CD4-positive, alpha-beta T cell treated with Interleukin-4 for 4 hours (primary cell): ENCODE data around the gene PRUNE1.
A peak's percentile ranks its signal among the peaks of the same experiment; 100 is the strongest.

Experiments
- DNase-seq: peaks from one replicate; pipeline ENCODE4 v3.0.0-alpha.2; 2020

Gene PRUNE1

GRCh38 chr1:151008244-151009205 is at the start of gene PRUNE1:
PRUNE1 (plus strand) TSS chr1:151008449; CDS start chr1:151008633, 184 bp downstream.
- DNase-seq: peak; percentile 99

DNA sequence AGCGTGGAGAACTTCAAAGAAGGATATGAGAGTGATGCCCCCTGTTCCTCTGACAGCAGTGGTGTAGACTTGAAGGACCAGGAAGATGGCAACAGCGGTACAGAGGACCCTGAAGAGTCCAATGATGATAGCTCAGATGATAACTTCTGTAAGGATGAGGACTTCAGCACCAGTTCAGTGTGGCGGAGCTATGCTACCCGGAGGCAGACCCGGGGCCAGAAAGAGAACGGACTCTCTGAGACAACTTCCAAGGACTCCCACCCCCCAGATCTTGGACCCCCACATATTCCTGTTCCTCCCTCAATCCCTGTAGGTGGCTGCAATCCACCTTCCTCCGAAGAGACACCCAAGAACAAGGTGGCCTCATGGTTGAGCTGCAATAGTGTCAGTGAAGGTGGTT is 47.6 kb upstream of the PRUNE1 start:
- DNase-seq: no peak

DNA sequence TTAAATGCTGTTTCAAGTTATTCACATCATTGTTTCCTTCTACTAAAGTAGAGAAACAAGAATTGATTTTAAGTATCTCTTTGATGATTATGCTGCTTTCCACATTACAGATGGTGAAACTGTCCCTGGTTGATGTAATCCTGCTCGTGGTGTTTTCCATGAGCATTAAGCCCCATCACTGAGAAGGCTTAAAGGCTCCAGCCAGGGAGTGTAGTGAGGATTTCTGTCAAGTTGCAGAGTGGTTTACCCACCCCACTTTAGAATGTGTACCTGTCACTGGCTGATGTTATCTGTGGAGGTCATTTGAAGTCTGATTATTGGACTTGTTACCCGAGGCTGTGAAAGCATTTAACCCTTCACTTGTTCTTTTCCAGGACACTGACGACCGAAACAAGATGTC is 46.5 kb upstream of the PRUNE1 start:
- DNase-seq: no peak

DNA sequence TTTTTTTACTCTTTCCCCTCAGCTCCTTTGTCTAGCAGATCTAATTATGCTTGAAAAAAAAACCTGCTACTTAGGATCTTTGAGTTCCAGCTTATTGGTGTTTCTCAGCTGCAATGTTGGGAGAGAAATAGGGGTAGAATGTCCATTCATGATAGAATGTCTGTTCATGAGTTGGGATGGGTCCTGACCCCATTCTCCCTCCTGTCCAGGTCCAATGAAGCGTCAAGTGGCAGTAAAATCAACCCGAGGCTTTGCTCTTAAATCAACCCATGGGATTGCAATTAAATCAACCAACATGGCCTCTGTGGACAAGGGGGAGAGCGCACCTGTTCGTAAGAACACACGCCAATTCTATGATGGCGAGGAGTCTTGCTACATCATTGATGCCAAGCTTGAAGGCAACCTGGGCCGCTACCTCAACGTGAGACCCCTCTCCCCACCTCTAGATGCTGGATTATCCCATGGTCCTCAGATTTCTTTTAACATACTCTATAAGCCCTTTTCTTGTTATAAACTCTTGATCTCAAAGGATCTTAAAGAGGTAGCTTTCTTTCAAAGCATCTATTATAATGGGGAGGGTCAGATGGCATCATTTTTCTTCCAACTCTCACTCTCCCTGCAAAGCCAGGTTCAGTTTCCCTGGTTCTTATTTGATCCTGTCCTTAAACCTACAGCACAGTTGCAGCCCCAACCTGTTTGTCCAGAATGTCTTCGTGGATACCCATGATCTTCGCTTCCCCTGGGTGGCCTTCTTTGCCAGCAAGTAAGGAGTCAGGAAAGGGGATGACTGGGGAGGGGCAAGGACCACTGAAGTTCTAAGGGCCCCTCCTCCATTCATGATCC is 44.7 kb upstream of the PRUNE1 start:
- DNase-seq: no peak

DNA sequence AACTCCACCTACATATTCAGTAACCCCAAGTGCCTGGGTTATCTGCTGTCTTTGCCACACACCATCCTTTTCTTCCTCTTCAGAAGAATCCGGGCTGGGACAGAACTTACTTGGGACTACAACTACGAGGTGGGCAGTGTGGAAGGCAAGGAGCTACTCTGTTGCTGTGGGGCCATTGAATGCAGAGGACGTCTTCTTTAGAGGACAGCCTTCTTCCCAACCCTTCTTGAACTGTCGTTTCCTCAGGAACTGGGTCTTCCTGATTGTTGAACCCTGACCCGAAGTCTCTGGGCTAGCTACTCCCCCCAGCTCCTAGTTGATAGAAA is 44.1 kb upstream of the PRUNE1 start:
- no peak for DNase-seq

- DNase-seq: no peak
Measured at GRCh38 chr1:150965605-150966004, 42.6 kb upstream of the PRUNE1 start.

DNA sequence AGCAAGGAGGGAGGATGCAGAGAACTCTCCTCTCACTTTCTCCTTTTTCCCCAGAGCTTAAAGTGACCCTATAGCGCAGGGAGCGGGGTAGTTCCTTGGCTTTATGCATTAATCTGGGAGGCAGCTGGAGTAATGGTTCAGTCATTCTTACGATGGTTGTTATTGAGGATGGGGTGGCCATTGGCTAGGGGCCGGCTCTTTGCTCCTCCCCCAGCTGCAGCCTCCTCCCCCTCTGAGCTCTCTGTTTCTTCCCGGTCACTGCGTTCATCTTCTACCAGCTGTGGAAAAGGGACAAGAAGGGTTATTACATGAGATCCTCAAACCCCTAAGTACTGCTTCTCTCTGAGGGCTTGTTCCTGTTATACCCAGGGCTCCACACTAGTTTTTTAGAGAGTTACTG is 42.2 kb upstream of the PRUNE1 start:
- no peak for DNase-seq

DNA sequence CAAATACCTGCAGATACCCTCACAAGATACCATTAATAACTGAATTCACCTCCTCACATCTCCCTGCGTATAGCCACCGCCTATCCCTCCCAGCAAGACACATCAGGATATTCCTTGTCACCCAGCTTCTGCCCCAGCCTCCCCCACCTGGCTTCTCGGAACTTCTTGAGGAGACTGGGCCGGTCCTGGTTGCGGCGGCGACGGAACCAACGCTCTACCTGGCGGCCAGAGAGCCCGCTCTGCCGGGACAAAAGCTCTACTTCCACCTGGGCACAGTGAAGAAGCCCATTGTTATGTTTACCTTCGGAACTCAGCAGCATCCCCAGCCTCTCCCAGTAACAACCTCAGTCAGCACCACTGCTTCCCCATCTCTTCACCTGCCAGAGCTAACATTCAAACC is 40.3 kb upstream of the PRUNE1 start:
- no peak for DNase-seq

- DNase-seq: no peak
Measured at GRCh38 chr1:150968491-150968890, 39.8 kb upstream of the PRUNE1 start.

DNA sequence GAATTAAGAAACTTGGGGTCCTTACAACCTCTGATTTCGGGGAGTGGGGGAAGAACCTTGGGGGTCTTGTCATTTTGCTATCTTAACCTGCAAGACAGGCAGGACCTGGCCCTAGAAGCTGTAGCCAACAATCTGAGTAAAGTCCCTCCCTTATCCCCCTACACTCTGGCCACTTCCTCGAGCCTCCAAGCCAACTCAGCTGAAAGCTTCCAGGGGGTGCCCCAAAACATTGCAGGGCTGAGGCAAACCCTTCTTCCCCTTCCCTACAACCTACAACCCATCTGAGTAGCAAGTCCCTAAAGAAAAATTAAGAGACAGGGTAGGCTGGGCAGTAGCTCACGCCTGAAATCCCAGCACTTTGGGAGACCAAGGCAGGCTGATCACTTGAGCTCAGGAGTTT is 38.6 kb upstream of the PRUNE1 start:
- DNase-seq: no peak

DNA sequence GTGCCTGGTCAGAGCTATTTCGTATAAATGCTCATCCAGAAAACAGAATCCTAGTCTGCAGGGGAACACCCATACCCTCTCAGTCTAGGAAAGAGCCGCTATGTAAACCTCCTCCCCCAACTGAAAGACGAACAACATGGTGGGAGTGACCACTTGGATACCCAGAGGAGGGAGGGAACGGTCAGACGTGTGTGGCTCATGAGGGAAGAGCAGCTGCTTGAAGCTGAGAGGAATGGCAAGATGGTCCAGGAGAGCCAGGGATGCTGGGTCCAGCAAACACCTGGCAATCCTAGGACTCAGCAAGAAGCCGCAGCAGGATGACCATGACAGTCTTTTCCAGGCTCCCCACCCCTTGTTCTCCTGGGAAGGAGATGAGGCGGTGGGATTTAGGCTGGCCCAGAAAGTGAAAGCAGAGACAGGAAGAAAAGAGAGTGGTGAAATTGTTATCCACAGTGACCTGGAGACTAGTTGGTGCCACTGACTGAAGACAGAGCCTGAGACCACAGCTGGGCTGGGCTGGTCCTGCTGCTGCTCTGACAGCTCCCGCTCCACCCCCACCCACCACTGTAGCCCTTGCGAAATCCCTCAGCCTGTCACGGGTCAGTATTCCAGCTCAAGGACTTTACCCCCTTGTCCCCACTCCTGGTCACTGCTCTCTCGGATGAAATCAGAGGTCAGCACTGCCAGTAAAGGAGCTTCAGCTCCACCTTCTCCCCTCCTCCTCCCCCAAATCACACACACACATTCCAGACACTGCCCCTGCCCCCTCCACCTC is 37.3 kb upstream of the PRUNE1 start:
- no peak for DNase-seq

DNA sequence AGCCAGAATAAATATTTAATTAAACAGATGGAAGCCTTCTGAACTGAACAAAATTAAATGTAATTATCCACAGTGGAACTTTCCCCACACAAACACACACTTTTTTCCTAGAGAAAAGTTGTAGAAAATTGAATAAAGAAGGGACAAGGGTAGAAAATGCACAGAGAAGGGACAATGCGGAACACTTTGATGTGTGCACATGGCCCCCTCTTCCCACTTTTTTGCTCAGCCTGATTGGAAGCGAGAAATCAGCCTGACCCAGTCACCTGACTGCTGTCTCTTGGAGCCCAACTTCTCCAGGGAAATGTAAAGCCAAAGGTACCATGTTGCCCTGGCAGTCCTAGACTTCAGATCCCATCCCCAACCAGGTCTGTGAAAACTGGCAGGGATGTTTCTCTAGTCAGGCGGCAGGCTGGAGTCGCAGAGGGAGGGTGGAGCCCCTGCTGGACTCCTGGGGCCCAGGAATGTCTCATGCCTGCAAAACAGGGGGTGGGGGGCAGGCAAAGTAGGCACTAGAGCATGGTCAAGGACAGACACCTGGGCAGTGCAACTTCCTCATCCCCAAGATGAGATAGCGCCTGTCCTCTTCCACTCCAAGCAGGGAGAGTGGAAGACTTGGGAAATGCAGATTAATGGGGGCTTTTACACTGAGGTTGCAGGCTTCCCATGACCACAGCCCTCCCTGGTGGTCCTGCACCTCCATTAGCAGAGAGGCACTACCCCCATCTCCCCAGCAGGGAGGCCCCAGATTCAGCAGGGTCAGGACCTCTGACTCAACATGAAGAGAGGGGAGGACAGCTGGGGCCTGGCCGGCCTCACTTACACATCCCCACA is 36.4 kb upstream of the PRUNE1 start:
- no peak for DNase-seq

- DNase-seq: no peak
Measured at GRCh38 chr1:150972417-150972940, 35.8 kb upstream of the PRUNE1 start.

DNA sequence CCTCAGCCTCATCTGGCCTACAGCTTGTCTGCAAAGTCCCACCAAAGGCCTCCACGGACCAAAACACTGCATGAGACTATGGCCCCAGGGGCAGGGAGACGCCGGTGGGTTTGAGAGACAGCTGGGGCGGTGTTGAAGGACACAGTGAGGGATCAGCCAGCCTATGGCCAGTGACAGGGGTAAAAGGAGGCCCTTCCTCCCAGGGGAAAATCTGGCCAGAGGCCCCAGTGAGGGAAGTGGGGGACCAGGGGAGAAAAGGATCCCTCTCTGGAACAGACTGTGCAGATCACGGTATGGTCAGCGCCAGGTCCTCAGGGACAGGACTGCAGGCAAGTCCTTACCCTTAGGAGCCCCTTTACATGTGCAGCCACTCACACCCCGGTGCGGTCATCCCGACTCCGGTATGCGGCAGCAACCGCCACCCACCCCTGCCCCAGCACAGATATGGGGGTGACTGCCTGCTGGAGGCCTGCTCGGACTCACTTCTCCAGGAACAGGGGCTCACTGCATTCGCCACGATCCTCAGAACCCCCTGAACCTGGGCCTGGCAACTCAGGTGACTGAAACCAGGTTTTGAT is 34.9 kb upstream of the PRUNE1 start:
- no peak for DNase-seq

- DNase-seq: peak; percentile 33
Measured at GRCh38 chr1:150973836-150974579, 34.2 kb upstream of the PRUNE1 start.

DNA sequence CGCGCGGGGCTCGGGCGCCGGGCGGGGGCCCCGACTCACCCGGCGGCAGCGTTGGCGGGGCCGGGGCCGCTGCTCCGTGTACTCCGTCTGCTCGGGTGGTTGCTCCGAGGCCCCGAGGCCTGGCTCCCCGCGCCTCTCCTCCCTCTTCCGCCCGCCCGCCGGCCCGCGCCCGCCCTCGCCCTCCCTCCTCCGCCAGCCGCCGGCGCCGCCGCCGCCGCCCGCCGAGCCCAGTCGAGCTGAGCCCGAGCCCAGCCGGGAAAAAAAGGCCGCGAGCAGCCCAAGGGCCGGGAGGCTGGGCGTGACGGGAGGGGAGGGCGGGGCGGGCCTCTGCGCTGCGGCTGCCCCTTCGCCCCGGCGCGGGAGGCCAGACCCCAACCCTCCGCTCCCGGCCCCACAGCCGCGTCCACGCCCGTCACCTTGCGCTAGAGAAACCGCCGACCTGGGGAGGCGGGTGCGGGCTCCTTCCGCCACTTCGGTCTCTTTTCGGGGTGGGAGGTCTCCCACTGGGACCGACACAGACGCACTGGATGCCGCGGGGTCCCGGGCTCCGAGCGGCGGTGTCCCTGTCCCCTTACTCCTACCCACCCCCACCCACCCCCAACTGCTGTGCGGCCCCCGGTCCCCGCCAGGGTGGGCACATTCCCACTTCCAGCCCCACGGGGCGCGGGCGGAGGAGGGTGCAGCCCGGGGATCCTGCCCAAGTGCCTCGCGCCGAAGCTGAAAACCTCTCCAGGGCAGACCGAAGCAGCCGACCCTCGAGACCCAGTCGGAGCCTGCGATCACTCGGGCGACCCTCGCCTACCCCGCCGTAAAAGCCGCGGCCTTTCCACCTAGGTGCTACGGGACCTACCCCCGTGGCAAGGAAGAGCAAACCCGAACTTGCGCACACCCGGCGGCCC is 33.4 kb upstream of the PRUNE1 start, which contains the start of gene CERS2:
Gene CERS2 (minus strand): TSS at position 256 of the 899 bp plus-strand sequence. CDS start 5,745 bp downstream, outside the sequence.
- peak; percentile 73 for DNase-seq

GRCh38 chr1:150976401-150976821 is 31.8 kb upstream of the PRUNE1 start:
- no peak for DNase-seq

- peak; percentile 83 for DNase-seq
Measured at GRCh38 chr1:150976879-150977694, 31.2 kb upstream of the PRUNE1 start.
